BE2C (cell line): ENCODE data around the gene DICER1.

Experiments
- DNase-seq: peaks from one replicate; pipeline ENCODE4 v3.0.0-alpha.2; 2020
- H3K27me3 ChIP-seq: fragments of 250-450 bp; sonication (Bioruptor Pico); 2 replicates; pipeline ENCODE4 v1.5.1; 2020; ENCODE audit warnings: mild to moderate bottlenecking
- H3K36me3 ChIP-seq: fragments of 250-450 bp; sonication (Bioruptor Pico); 2 replicates; pipeline ENCODE4 v1.5.1; 2020; ENCODE audit warnings: mild to moderate bottlenecking
- H3K4me1 ChIP-seq: fragments of 250-450 bp; sonication (Bioruptor Pico); 2 replicates; pipeline ENCODE4 v1.5.1; 2020
- H3K4me3 ChIP-seq: 2 replicates; pipeline ENCODE4 v1.5.1; 2011; ENCODE audit warnings: low read depth, low read length
- H3K9me3 ChIP-seq: fragments of 250-450 bp; sonication (Bioruptor Pico); 2 replicates; pipeline ENCODE4 v1.5.1; 2020
- CTCF ChIP-seq: IDR thresholded peaks from 2 replicates; pipeline ENCODE4 v1.5.1; 2012; ENCODE audit warnings: mild to moderate bottlenecking, low read depth, low read length

The DICER1 gene

GRCh38 chr14:95192311-95192710, 35.0 kb upstream of the DICER1 start:
- no peaks in the 10 kb centered on the region for H3K36me3 ChIP-seq
- DNase-seq: no peak
- no peak for TF ChIP-seq CTCF

GRCh38 chr14:95191445-95192199, 34.3 kb upstream of the DICER1 start:
- no peak for TF ChIP-seq CTCF
- no peaks in the 10 kb centered on the region for H3K9me3 ChIP-seq
- no peak overlapping the region for H3K4me3 ChIP-seq
- no peaks in the 10 kb centered on the region for H3K4me1 ChIP-seq
- no peaks in the 10 kb centered on the region for H3K27me3 ChIP-seq
- no peak for DNase-seq
- no peaks in the 10 kb centered on the region for H3K36me3 ChIP-seq

More at GRCh38 chr14:95192311-95192710, 35.0 kb upstream of the DICER1 start:
- Histone ChIP-seq H3K27me3 (no peaks in the 10 kb centered on the region), H3K4me1 (no peaks in the 10 kb centered on the region), H3K9me3 (no peaks in the 10 kb centered on the region), H3K4me3 (no peak overlapping the region)

DNA sequence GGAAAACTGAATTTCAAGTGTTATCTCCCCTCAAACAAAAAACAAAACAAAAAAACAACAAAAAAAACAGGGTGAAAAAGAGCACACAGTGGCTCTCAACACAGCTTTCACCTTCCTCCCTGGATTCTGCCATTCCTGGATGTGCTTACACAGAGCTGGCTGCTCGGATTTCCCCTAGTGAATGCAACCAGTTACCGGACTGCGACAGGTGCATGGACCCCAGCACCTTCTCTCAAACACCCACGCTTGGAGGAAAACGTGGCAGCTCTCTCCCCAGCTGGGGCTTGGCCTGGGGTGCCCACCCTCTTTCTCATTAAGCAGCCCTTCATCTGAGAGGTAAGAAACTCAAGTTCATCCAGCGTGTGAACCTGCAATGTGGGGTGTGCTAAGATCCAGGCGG, 33.5 kb upstream of the DICER1 start:
- DNase-seq: no peak
- H3K36me3 ChIP-seq: no peaks in the 10 kb centered on the region
- 0 out of 2 replicates have a peak, but pooled peaks cover 1% of the 10 kb centered on the region for H3K27me3 ChIP-seq
- H3K4me1 ChIP-seq: no peaks in the 10 kb centered on the region
- TF ChIP-seq CTCF: no peak
- H3K4me3 ChIP-seq: no peak overlapping the region
- H3K9me3 ChIP-seq: no peaks in the 10 kb centered on the region

- no peaks in the 10 kb centered on the region for H3K36me3 ChIP-seq
- no peak overlapping the region for H3K4me3 ChIP-seq
- no peak for DNase-seq
- TF ChIP-seq CTCF: no peak
- H3K4me1 ChIP-seq: no peaks in the 10 kb centered on the region
- 0 out of 2 replicates have a peak, but pooled peaks cover 4% of the 10 kb centered on the region for H3K27me3 ChIP-seq
- no peaks in the 10 kb centered on the region for H3K9me3 ChIP-seq
Measured at GRCh38 chr14:95190346-95190840, 33.1 kb upstream of the DICER1 start.

- DNase-seq: no peak
- H3K27me3 ChIP-seq: 0 out of 2 replicates have a peak, but pooled peaks cover 4% of the 10 kb centered on the region
- TF ChIP-seq CTCF: no peak
- no peaks in the 10 kb centered on the region for H3K9me3 ChIP-seq
- H3K4me1 ChIP-seq: no peaks in the 10 kb centered on the region
- H3K4me3 ChIP-seq: no peak overlapping the region
- H3K36me3 ChIP-seq: no peaks in the 10 kb centered on the region
Measured at GRCh38 chr14:95189367-95190132, 32.2 kb upstream of the DICER1 start.
